Skeletal muscle satellite cell (primary cell): ENCODE results near the gene DDX20.

Source experiments
- H3K27me3 ChIP-seq: 2 replicates; pipeline ENCODE4 v1.7.0; 2013; ENCODE audit warnings: low read length; ENCODE audit not compliant: control insufficient read depth, insufficient read depth
- H3K36me3 ChIP-seq: 2 replicates; pipeline ENCODE4 v1.7.0; 2013; ENCODE audit warnings: mild to moderate bottlenecking, control low read depth, low read length; ENCODE audit not compliant: insufficient read depth
- H3K4me1 ChIP-seq: 2 replicates; pipeline ENCODE4 v1.7.0; 2013; ENCODE audit warnings: low read length; ENCODE audit not compliant: control insufficient read depth, insufficient read depth
- H3K4me2 ChIP-seq: 2 replicates; pipeline ENCODE4 v1.7.0; 2013; ENCODE audit warnings: mild to moderate bottlenecking, low read length
- H3K4me3 ChIP-seq: 2 replicates; pipeline ENCODE4 v1.7.0; 2013; ENCODE audit warnings: low read length
- H3K9ac ChIP-seq: 2 replicates; pipeline ENCODE4 v1.7.0; 2013; ENCODE audit warnings: mild to moderate bottlenecking, low read depth, low read length, moderate library complexity
- H3K9me3 ChIP-seq: replicated peaks from 2 replicates; pipeline ENCODE4 v1.7.0; 2013; ENCODE audit warnings: mild to moderate bottlenecking, control low read depth, low read length

Gene DDX20

DNA sequence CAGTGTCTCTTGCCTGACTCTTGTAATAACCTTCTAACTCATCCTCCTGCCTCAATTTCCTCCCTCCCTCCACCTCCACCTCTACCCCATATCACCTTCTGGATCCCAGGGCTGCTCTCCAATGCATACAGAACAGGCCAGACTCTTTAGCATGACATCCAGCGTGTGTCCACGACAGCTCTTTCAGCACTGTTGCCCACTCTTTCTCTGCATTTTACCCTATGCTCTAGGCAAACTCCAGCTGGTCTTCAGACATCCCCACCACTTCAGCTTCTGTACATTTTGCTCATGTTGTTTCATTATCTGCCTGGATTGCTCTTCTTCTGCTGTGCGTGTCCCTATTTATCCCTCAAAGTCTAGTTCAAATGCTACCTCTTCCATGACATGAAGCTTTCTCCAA, 21.3 kb upstream of the DDX20 start:
- H3K9me3 ChIP-seq: no peaks in the 10 kb centered on the region
- H3K36me3 ChIP-seq: no peaks in the 10 kb centered on the region
- H3K27me3 ChIP-seq: no peaks in the 10 kb centered on the region
- no peak overlapping the region for H3K9ac ChIP-seq
- H3K4me3 ChIP-seq: no peak overlapping the region
- H3K4me1 ChIP-seq: peaks cover 48% of the 10 kb centered on the region
- peak overlapping the region; percentile 64 for H3K4me2 ChIP-seq

DNA sequence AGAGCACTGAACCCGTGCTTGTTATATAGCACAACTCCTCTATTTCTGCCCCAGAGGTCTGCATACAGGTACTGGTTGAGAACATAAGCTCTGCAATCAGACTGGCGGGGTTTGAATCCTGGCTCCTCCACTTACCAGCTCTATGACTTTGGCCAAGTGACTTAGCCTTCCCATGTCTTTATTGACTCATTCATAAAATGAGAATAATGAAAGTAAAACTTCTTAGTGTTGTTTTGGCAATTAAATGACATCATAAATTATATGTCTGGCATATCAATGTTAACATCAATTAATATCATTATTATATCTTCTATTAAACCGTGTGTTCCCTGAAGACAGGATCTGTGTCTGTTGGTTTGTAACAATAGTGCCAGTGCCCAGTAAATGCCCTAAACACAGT, 20.8 kb upstream of the DDX20 start:
- peaks cover 52% of the 10 kb centered on the region for H3K4me1 ChIP-seq
- H3K9ac ChIP-seq: no peak overlapping the region
- H3K4me2 ChIP-seq: no peak overlapping the region
- no peak overlapping the region for H3K4me3 ChIP-seq
- H3K9me3 ChIP-seq: no peaks in the 10 kb centered on the region
- H3K36me3 ChIP-seq: no peaks in the 10 kb centered on the region
- H3K27me3 ChIP-seq: no peaks in the 10 kb centered on the region

DNA sequence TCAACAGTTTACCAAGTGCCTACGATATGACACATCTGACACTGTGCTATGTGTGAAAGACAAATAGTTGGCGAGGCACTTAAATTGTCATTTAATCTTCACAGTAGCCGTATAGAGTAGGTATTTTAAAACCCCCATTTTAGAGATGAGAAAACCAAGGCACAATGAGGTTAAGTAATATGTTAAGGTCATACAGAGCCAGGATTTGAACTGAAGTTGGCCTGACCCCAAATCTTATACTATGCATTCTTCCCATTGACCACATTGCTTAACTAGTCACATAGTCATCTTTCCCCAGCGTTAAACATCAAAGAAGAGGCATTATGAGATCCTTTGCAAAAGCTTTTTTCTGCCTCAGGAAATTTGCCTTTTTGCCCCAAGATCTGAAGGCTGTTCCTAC, 20.4 kb upstream of the DDX20 start:
- Histone ChIP-seq H3K9ac (no peak overlapping the region), H3K4me2 (no peak overlapping the region), H3K36me3 (no peaks in the 10 kb centered on the region), H3K4me3 (no peak overlapping the region), H3K27me3 (no peaks in the 10 kb centered on the region), H3K4me1 (peaks cover 56% of the 10 kb centered on the region), H3K9me3 (no peaks in the 10 kb centered on the region)

DNA sequence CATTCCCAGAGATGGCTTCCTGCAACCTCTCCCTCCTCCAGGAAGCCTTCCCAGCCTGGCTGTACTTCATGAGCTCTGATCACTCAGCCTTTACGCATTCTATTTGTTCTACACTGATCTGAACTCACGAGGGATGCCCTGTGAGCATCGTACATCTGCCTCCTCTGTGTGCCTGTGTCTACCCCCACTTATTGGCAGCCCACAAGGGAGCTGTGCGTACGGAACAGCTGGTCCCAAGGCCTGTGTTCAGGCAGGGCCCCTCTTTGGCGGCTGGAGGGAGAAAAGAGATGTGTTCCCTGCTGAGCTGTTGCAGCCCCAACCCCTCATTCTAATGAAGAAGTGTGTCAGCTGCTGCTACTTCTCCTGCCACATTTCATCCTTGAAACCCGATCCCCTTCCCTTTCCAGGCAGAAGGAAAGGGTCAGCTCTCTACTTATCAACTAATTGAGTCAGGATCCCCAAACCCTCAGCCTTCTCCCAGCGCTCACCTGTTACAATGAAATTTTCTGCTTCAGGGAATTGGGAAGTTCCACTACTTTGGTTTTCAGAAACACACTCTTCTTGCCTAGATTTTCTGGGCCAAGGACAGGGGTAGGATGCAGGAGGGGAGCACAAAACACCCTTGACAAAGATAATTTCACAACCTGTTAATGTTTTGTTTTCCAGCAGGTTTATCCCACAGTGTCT, 19.7 kb upstream of the DDX20 start:
- H3K9ac ChIP-seq: no peak overlapping the region
- H3K4me3 ChIP-seq: no peak overlapping the region
- H3K9me3 ChIP-seq: no peaks in the 10 kb centered on the region
- H3K36me3 ChIP-seq: no peaks in the 10 kb centered on the region
- H3K27me3 ChIP-seq: peaks cover under 1% of the 10 kb centered on the region
- no peak overlapping the region for H3K4me2 ChIP-seq
- H3K4me1 ChIP-seq: peaks cover 59% of the 10 kb centered on the region

DNA sequence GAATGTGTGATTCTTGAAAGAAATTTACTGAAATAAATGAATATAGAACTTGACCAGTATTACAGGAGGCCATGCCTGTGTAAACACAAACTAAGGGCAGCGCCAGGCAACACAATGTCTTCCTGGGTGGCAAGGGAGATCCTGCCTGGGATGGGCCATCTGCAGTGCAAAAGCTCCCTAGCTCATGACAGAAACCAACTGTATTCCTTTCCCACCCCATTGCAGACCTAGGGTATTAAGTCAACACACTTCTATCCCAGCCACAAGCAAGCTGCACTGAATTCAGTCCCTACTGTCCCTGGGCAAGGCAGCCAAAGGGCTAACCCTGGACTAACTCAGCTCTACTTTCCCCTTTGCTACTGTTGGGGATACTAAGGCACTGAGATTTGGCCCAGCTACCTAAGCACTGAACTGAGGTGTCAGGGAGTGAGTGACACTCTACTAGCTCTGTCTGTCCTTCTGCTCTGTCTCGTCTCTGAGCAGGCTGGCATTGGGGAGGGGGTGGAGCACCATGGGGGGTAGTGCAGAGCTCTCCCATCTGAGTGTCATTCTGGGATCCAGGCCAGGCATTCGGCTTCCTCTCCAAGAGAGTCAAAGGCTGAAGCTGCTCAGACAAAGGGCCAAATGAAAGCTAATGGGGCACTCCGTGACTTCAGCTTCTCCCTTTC, 19.0 kb upstream of the DDX20 start:
- Histone ChIP-seq H3K9me3 (no peaks in the 10 kb centered on the region), H3K36me3 (no peaks in the 10 kb centered on the region), H3K27me3 (peaks cover 3% of the 10 kb centered on the region), H3K4me1 (peaks cover 59% of the 10 kb centered on the region), H3K4me2 (peak overlapping the region; percentile 92), H3K9ac (no peak overlapping the region), H3K4me3 (peak overlapping the region; percentile 3)

DNA sequence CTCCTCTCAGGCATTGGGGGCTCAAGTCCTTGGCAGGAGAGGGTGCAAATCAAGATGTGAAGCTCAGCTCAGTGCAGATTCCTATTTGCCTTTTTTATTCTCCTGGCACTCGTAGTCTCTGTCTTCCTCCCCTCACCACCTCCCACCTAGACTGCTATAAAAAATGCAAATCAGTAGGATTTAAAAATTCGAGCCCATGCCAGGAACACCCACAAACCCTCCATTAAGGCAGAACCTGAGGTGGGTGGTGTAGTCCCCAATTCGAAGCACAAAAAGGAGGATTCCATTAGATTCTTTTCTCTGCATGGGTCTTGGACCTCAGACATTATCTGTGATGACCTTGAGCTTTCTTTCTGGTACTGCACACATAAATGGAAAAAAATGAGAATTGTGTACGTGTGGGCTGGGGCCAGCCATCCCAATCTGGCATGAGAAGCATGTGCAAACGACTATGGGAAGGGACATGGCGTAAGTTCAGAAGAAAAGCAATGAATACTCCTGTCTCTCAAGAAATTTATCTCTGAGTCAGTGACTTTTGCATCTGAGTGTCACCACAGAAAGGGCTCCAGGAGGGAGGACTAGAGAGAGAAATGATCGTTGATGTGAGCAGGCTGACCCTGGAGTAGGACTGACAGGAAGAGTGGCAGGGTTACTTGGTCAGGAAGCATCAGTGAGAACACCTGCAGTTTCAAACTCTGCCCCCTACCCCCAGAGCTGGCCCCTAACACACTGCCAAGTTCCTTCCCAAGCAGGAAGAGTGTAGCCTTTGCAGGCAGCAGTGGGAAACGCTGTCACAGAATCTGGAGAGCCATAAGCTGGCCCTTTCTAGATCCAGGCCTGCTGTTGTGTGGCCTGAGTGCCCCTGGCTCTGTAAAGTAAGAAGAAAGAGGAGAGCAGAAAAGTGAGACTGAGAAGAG, 18.2 kb upstream of the DDX20 start:
- no peaks in the 10 kb centered on the region for H3K36me3 ChIP-seq
- H3K4me3 ChIP-seq: peak overlapping the region; percentile 72
- peak overlapping the region; percentile 92 for H3K4me2 ChIP-seq
- peaks cover 3% of the 10 kb centered on the region for H3K27me3 ChIP-seq
- H3K9ac ChIP-seq: no peak overlapping the region
- H3K9me3 ChIP-seq: no peaks in the 10 kb centered on the region
- peaks cover 59% of the 10 kb centered on the region for H3K4me1 ChIP-seq

GRCh38 chr1:111738133-111738435, 17.6 kb upstream of the DDX20 start:
- Histone ChIP-seq H3K27me3 (peaks cover 6% of the 10 kb centered on the region), H3K4me1 (peaks cover 57% of the 10 kb centered on the region), H3K4me3 (peak overlapping the region; percentile 72), H3K4me2 (peak overlapping the region; percentile 92), H3K9ac (peak overlapping the region; percentile 76), H3K9me3 (no peaks in the 10 kb centered on the region), H3K36me3 (no peaks in the 10 kb centered on the region)

DNA sequence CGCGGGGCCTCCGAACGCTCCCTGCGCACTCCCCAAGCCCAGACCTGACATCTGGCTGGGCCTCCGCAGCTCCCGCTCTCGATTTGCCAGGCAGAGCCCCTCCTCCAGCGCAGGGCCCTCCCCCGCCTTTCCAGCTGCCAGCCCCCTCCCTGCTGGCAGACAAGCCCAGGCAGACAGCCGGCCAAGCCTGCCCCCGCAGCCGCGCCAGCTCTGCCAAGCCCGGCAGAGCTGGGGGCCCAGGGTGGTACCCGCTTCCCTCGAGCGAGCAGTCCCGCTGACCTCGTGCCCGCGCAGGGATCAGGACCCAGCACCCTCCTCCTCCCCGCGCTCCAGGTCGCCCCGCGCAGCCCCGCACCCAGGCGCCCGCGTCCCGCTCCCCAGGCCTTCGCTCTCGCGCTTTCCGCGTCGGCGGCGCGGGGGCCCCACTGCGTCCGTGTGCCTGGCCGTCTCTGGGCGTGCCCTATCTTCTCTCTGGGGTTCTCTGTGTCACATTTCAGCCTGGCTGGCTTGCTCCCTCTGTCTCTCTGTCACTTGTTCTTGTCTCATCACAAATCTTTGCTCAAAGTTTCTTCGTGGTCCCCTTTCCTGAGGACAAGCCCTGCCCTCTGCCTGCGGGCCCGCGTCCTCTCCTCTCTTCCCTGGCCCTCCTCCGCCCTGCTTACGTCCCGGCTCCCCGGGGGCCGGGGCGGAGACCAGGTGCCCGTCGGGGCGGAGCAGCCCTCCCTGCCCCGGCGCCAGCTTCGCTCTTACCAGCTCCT, 17.1 kb upstream of the DDX20 start:
- no peaks in the 10 kb centered on the region for H3K36me3 ChIP-seq
- peak overlapping the region; percentile 92 for H3K4me2 ChIP-seq
- peak overlapping the region; percentile 72 for H3K4me3 ChIP-seq
- H3K9me3 ChIP-seq: no peaks in the 10 kb centered on the region
- peaks cover 52% of the 10 kb centered on the region for H3K4me1 ChIP-seq
- peaks cover 6% of the 10 kb centered on the region for H3K27me3 ChIP-seq
- H3K9ac ChIP-seq: peak overlapping the region; percentile 76

- Histone ChIP-seq H3K4me3 (peak within 1 kb of the TSS; percentile 72), H3K9ac (peak within 1 kb of the TSS; percentile 76), H3K4me2 (peak within 1 kb of the TSS; percentile 92), H3K9me3 (no peaks in the 10 kb centered on the region), H3K4me1 (peaks cover 44% of the 10 kb centered on the region), H3K27me3 (peaks cover 6% of the 10 kb centered on the region), H3K36me3 (no peaks in the 10 kb centered on the region)
Measured at GRCh38 chr1:111739194-111739924, 16.3 kb upstream of the DDX20 start, which contains the start of gene INKA2. Gene INKA2, minus strand, starts transcription at chr1:111739395. Its CDS starts 153 bp downstream, at chr1:111739242.

GRCh38 chr1:111739925-111740765, 15.6 kb upstream of the DDX20 start:
- peak overlapping the region; percentile 72 for H3K4me3 ChIP-seq
- no peaks in the 10 kb centered on the region for H3K9me3 ChIP-seq
- H3K4me1 ChIP-seq: peaks cover 40% of the 10 kb centered on the region
- peaks cover 6% of the 10 kb centered on the region for H3K27me3 ChIP-seq
- H3K36me3 ChIP-seq: no peaks in the 10 kb centered on the region
- peak overlapping the region; percentile 92 for H3K4me2 ChIP-seq
- peak overlapping the region; percentile 61 for H3K9ac ChIP-seq
